HEK293 (cell line): ENCODE measurements around the gene CLCNKA.
A peak's percentile ranks its signal among the peaks of the same experiment; 100 is the strongest.

Source experiments
- KLF8 ChIP-seq: fragments of 450-650 bp; formaldehyde crosslinking; IDR thresholded peaks from 2 replicates; pipeline ENCODE4 v1.5.1; 2016; ENCODE audit warnings: missing biosample characterization, missing genetic modification characterization
- MYNN ChIP-seq: fragments of 450-650 bp; formaldehyde crosslinking; IDR thresholded peaks from 2 replicates; pipeline ENCODE4 v1.5.1; 2016; ENCODE audit warnings: missing biosample characterization, missing genetic modification characterization, borderline replicate concordance
- SCRT1 ChIP-seq: fragments of 450-650 bp; formaldehyde crosslinking; IDR thresholded peaks from 2 replicates; pipeline ENCODE4 v1.5.1; 2016; ENCODE audit warnings: missing biosample characterization, missing genetic modification characterization, borderline replicate concordance
- ZNF138 ChIP-seq: fragments of 450-650 bp; formaldehyde crosslinking; IDR thresholded peaks from 2 replicates; pipeline ENCODE4 v1.5.1; 2016; ENCODE audit warnings: missing biosample characterization, missing genetic modification characterization, borderline replicate concordance
- ZNF214 ChIP-seq: fragments of 450-650 bp; formaldehyde crosslinking; IDR thresholded peaks from 2 replicates; pipeline ENCODE4 v1.5.1; 2017; ENCODE audit warnings: missing biosample characterization, mild to moderate bottlenecking, missing genetic modification characterization, borderline replicate concordance
- ZNF23 ChIP-seq: fragments of 450-650 bp; formaldehyde crosslinking; IDR thresholded peaks from 2 replicates; pipeline ENCODE4 v1.5.1; 2016; ENCODE audit warnings: missing biosample characterization, missing genetic modification characterization, borderline replicate concordance
- ZNF416 ChIP-seq: fragments of 450-650 bp; formaldehyde crosslinking; IDR thresholded peaks from 2 replicates; pipeline ENCODE4 v1.5.1; 2016; ENCODE audit warnings: missing biosample characterization, missing genetic modification characterization
- ZNF747 ChIP-seq: fragments of 450-650 bp; formaldehyde crosslinking; IDR thresholded peaks from 2 replicates; pipeline ENCODE4 v1.5.1; 2016; ENCODE audit warnings: missing biosample characterization, missing genetic modification characterization
- ZNF776 ChIP-seq: fragments of 450-650 bp; formaldehyde crosslinking; IDR thresholded peaks from 2 replicates; pipeline ENCODE4 v1.5.0; 2017; ENCODE audit warnings: missing biosample characterization, missing genetic modification characterization, borderline replicate concordance
- ZNF791 ChIP-seq: fragments of 450-650 bp; formaldehyde crosslinking; IDR thresholded peaks from 2 replicates; pipeline ENCODE4 v1.5.1; 2016; ENCODE audit warnings: missing biosample characterization, missing genetic modification characterization
- TF ChIP-seq, protein P1 (sequence below): fragments of 450-650 bp; formaldehyde crosslinking; IDR thresholded peaks from 2 replicates; pipeline ENCODE4 v1.5.1; 2016; ENCODE audit warnings: missing biosample characterization, missing genetic modification characterization
- TF ChIP-seq, protein P2 (sequence below): fragments of 450-650 bp; formaldehyde crosslinking; IDR thresholded peaks from 2 replicates; pipeline ENCODE4 v1.5.1; 2016; ENCODE audit warnings: missing biosample characterization, missing genetic modification characterization
- TF ChIP-seq, protein P3 (sequence below): fragments of 450-650 bp; formaldehyde crosslinking; IDR thresholded peaks from 2 replicates; pipeline ENCODE4 v1.5.1; 2016; ENCODE audit warnings: missing biosample characterization, missing genetic modification characterization, low read depth

DNA sequence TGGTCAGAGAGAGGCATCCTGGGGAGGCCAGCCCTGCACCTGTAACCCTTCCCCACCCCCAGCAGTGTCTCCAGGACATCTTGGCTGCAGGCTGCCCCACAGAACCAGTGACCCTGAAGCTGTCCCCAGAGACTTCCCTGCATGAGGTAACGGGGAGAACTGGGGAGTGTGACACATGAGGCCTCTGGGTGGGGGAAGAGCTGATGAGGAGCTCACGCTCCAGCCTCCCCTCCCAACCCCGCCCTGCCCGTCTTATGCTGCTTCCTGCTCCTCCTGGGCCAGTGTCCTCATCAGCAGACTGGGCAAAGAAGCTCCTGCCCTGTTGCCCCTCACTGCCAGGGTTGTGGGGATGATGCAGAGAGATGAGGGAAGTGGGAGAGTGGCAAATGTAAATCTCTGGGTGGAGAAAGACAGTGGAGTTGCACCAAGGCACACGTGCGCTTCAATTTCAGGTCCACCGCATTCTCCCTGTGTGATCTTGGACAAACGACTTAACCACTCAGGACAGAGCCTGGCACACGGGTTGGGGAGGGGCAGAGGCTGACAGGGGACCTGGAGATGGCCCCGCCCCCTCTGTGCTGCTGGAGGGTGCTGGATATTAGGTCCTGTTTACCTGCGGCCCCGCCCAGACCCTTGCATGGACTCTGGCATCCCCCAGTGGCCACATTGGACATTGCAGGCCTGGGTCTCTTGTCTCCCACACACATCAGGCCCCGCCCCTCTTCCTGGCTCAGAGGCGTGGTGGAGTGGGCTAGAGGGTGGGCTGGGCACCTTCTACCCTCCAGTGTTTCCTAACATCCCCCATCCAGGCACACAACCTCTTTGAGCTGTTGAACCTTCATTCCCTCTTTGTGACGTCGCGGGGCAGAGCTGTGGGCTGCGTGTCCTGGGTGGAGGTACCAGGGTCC, 34.0 kb downstream of the CLCNKA start:
- TF ChIP-seq KLF8 (tag by site-specific recombination) (peak; percentile 84; the same call in 1 of the 2 replicates), MYNN (tag by site-specific recombination) (no peak), ZNF747 (tag by site-specific recombination) (no peak), ZNF138 (tag by site-specific recombination) (no peak), ZNF416 (tag by site-specific recombination) (no peak), SCRT1 (tag by site-specific recombination) (no peak), ZNF791 (tag by site-specific recombination) (no peak), ZNF776 (no peak), ZNF23 (tag by site-specific recombination) (no peak), ZNF214 (no peak)
- TF ChIP-seq, protein P1, sequence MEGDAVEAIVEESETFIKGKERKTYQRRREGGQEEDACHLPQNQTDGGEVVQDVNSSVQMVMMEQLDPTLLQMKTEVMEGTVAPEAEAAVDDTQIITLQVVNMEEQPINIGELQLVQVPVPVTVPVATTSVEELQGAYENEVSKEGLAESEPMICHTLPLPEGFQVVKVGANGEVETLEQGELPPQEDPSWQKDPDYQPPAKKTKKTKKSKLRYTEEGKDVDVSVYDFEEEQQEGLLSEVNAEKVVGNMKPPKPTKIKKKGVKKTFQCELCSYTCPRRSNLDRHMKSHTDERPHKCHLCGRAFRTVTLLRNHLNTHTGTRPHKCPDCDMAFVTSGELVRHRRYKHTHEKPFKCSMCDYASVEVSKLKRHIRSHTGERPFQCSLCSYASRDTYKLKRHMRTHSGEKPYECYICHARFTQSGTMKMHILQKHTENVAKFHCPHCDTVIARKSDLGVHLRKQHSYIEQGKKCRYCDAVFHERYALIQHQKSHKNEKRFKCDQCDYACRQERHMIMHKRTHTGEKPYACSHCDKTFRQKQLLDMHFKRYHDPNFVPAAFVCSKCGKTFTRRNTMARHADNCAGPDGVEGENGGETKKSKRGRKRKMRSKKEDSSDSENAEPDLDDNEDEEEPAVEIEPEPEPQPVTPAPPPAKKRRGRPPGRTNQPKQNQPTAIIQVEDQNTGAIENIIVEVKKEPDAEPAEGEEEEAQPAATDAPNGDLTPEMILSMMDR (tag by site-specific recombination): peak; percentile 90
- TF ChIP-seq, protein P2, sequence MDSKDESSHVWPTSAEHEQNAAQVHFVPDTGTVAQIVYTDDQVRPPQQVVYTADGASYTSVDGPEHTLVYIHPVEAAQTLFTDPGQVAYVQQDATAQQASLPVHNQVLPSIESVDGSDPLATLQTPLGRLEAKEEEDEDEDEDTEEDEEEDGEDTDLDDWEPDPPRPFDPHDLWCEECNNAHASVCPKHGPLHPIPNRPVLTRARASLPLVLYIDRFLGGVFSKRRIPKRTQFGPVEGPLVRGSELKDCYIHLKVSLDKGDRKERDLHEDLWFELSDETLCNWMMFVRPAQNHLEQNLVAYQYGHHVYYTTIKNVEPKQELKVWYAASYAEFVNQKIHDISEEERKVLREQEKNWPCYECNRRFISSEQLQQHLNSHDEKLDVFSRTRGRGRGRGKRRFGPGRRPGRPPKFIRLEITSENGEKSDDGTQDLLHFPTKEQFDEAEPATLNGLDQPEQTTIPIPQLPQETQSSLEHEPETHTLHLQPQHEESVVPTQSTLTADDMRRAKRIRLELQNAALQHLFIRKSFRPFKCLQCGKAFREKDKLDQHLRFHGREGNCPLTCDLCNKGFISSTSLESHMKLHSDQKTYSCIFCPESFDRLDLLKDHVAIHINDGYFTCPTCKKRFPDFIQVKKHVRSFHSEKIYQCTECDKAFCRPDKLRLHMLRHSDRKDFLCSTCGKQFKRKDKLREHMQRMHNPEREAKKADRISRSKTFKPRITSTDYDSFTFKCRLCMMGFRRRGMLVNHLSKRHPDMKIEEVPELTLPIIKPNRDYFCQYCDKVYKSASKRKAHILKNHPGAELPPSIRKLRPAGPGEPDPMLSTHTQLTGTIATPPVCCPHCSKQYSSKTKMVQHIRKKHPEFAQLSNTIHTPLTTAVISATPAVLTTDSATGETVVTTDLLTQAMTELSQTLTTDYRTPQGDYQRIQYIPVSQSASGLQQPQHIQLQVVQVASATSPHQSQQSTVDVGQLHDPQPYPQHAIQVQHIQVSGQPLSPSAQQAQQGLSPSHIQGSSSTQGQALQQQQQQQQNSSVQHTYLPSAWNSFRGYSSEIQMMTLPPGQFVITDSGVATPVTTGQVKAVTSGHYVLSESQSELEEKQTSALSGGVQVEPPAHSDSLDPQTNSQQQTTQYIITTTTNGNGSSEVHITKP: no peak
- TF ChIP-seq, protein P3, sequence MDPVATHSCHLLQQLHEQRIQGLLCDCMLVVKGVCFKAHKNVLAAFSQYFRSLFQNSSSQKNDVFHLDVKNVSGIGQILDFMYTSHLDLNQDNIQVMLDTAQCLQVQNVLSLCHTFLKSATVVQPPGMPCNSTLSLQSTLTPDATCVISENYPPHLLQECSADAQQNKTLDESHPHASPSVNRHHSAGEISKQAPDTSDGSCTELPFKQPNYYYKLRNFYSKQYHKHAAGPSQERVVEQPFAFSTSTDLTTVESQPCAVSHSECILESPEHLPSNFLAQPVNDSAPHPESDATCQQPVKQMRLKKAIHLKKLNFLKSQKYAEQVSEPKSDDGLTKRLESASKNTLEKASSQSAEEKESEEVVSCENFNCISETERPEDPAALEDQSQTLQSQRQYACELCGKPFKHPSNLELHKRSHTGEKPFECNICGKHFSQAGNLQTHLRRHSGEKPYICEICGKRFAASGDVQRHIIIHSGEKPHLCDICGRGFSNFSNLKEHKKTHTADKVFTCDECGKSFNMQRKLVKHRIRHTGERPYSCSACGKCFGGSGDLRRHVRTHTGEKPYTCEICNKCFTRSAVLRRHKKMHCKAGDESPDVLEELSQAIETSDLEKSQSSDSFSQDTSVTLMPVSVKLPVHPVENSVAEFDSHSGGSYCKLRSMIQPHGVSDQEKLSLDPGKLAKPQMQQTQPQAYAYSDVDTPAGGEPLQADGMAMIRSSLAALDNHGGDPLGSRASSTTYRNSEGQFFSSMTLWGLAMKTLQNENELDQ: no peak
